GM19395 (cell line): ENCODE results near the gene PSMA7.

Source experiments
- ATAC-seq: cut with Tn5 transposase; IDR thresholded peaks from one replicate; pipeline ENCODE4 v1.9.1; 2021; ENCODE audit warnings: mild to moderate bottlenecking, moderate library complexity; ENCODE audit not compliant: unreplicated experiment

Gene PSMA7

GRCh38 chr20:62143081-62143956 is at the start of gene PSMA7, which contains the start of gene SS18L1:
Gene PSMA7, minus strand, starts transcription at chr20:62143394. Its CDS starts 91 bp downstream, at chr20:62143303.
Gene SS18L1, plus strand, starts transcription at chr20:62143769. Its CDS starts 52 bp downstream, at chr20:62143821.
- ATAC-seq, result peak; percentile 72

GRCh38 chr20:62192635-62193034 is 49.4 kb upstream of the PSMA7 start:
- no peak for ATAC-seq

- no peak for ATAC-seq
These were observed 48.8 kb upstream of the PSMA7 start for GRCh38 chr20:62191781-62192559.

GRCh38 chr20:62190639-62191411 is 47.6 kb upstream of the PSMA7 start:
- ATAC-seq, result no peak

- ATAC-seq, result no peak
These were observed 44.0 kb upstream of the PSMA7 start for GRCh38 chr20:62186887-62187866.

GRCh38 chr20:62186096-62186426 is 42.9 kb upstream of the PSMA7 start:
- ATAC-seq, result no peak

GRCh38 chr20:62183426-62184142 is 40.4 kb upstream of the PSMA7 start:
- ATAC-seq, result no peak

GRCh38 chr20:62182469-62183425 is 39.6 kb upstream of the PSMA7 start, which contains the start of gene MTG2:
Gene MTG2, plus strand, starts transcription at chr20:62183028. Its CDS starts 10,393 bp downstream, at chr20:62193421.
- peak; percentile 92 for ATAC-seq

GRCh38 chr20:62181808-62182207 is 38.6 kb upstream of the PSMA7 start:
- no peak for ATAC-seq

- no peak for ATAC-seq
These were observed 35.9 kb upstream of the PSMA7 start for GRCh38 chr20:62179162-62179504.

GRCh38 chr20:62178316-62179161 is 35.3 kb upstream of the PSMA7 start:
- no peak for ATAC-seq

GRCh38 chr20:62177307-62177706 is 34.1 kb upstream of the PSMA7 start:
- no peak for ATAC-seq

GRCh38 chr20:62176866-62177265 is 33.7 kb upstream of the PSMA7 start:
- no peak for ATAC-seq

GRCh38 chr20:62175711-62176110 is 32.5 kb upstream of the PSMA7 start:
- ATAC-seq, result no peak

GRCh38 chr20:62174870-62175624 is 31.9 kb upstream of the PSMA7 start:
- no peak for ATAC-seq

GRCh38 chr20:62174021-62174804 is 31.0 kb upstream of the PSMA7 start:
- no peak for ATAC-seq
